ENCODE results near the gene HCK. TPM values are rescaled to one million over a fixed set of nuclear protein-coding genes. Genes with fewer than 3 reads are reported as not detected.

The HCK gene
- polyA plus RNA-seq, 1 of the 3 experiments (the other 2 are of a cell fraction), result not detected

GRCh38 chr20:32150291-32150848, 98.3 kb downstream of the HCK start:
- Histone ChIP-seq H3K79me2 (ENCODE audit: insufficient read depth) (no peaks in the 10 kb centered on the region), H3F3A (replicated peaks; ENCODE audit: insufficient read depth) (peaks cover 4% of the 10 kb centered on the region), H3K4me3 (ENCODE audit: low read depth in 2 of 2, low read length in 1 of 2) (no peak overlapping the region), H2AFZ (ENCODE audit: low read depth) (no peak overlapping the region), H3K9me3 (no peaks in the 10 kb centered on the region), H3K4me2 (no peak overlapping the region), H3K4me1 (ENCODE audit: control insufficient read depth in 1 of 2, insufficient read depth in 2 of 2, low read depth in 1 of 2, low read length in 1 of 2) (peaks cover 0 to 2% of the 10 kb centered on the region in 2 experiments; a peak in 2 of 4 replicates), H3K27me3 (ENCODE audit: insufficient read depth) (no peaks in the 10 kb centered on the region), H3K27ac (ENCODE audit: low read depth in 2 of 2, low read length in 1 of 2) (no peak overlapping the region), H4K20me1 (ENCODE audit: insufficient read depth) (no peaks in the 10 kb centered on the region), H3K9ac (no peak overlapping the region), H3K9me2 (no peaks in the 10 kb centered on the region), H3K36me3 (replicated peaks in 1 of 2; ENCODE audit: control insufficient read depth in 1 of 2, insufficient read depth in 2 of 2, low read length in 1 of 2) (peaks cover 36 to 55% of the 10 kb centered on the region in 2 experiments)
- 93% methylated on average over 5 of the region's 10 CpGs for WGBS (ENCODE audit: low lambda C conversion rate)
- POLR2A ChIA-PET, result no interaction called here
- no peak for DNase-seq
- CTCF ChIA-PET, result interaction anchor here (1.0 kb wide), 1 partner anchor 9 kb away, joined by 3 read pairs; no protein-coding TSS in a partner anchor
- TF ChIP-seq RCOR1 (IDR thresholded peaks at IDR 0.05; ENCODE audit: low read length) (no peak), RAD21 (IDR thresholded peaks at IDR 0.05; ENCODE audit: low read length) (no peak)

Small RNAs within 50 kb of the gene (small RNA-seq; reads per million reads assigned to genes)
- 0 to 2.0 (median 0) reads per million in 7 experiments for gene RNA5SP481
- gene RNA5SP482, result 0 reads per million in 7 experiments

Other genes starting within 250 kb of the HCK start
- 0.21 and 0.31 TPM in 2 replicates for gene MYLK2, start 232.9 kb upstream of the HCK start, polyA plus RNA-seq (2012; rRNA removed)
- 0.73 and 0.99 TPM in 2 replicates for gene FOXS1, start 206.6 kb upstream of the HCK start, polyA plus RNA-seq (2012; rRNA removed)
- 4.3 and 5.4 TPM in 2 replicates for gene DUSP15, start 181.7 kb upstream of the HCK start, polyA plus RNA-seq (2012; rRNA removed)
- 0.23 and 0.32 TPM in 2 replicates for gene TTLL9, start 181.6 kb upstream of the HCK start, polyA plus RNA-seq (2012; rRNA removed)
- gene PDRG1, start 100.2 kb upstream of the HCK start, polyA plus RNA-seq (2012; rRNA removed), result 18.9 and 19.7 TPM in 2 replicates
- 0.02 and 0.10 TPM in 2 replicates for gene XKR7, start 84.1 kb upstream of the HCK start, polyA plus RNA-seq (2012; rRNA removed)
- gene CCM2L, start 41.8 kb upstream of the HCK start, polyA plus RNA-seq (2012; rRNA removed), result not detected in 2 replicates
- gene TM9SF4, start 57.5 kb downstream of the HCK start, polyA plus RNA-seq (2012; rRNA removed), result 61.0 and 67.8 TPM in 2 replicates
- gene PLAGL2, start 155.5 kb downstream of the HCK start, polyA plus RNA-seq (2012; rRNA removed), result 4.0 and 4.3 TPM in 2 replicates
- 35.6 and 40.5 TPM in 2 replicates for gene POFUT1, start 155.6 kb downstream of the HCK start, polyA plus RNA-seq (2012; rRNA removed)
- gene KIF3B, start 225.4 kb downstream of the HCK start, polyA plus RNA-seq (2012; rRNA removed), result 18.6 and 23.8 TPM in 2 replicates

All from SK-N-SH (cell line).